HG03342 (cell line): ENCODE data around the gene PLEKHM3.

Source experiments
- ATAC-seq: cut with Tn5 transposase; IDR thresholded peaks from one replicate; pipeline ENCODE4 v1.9.1; 2021; ENCODE audit warnings: mild to moderate bottlenecking, moderate library complexity; ENCODE audit not compliant: unreplicated experiment

The PLEKHM3 gene

DNA sequence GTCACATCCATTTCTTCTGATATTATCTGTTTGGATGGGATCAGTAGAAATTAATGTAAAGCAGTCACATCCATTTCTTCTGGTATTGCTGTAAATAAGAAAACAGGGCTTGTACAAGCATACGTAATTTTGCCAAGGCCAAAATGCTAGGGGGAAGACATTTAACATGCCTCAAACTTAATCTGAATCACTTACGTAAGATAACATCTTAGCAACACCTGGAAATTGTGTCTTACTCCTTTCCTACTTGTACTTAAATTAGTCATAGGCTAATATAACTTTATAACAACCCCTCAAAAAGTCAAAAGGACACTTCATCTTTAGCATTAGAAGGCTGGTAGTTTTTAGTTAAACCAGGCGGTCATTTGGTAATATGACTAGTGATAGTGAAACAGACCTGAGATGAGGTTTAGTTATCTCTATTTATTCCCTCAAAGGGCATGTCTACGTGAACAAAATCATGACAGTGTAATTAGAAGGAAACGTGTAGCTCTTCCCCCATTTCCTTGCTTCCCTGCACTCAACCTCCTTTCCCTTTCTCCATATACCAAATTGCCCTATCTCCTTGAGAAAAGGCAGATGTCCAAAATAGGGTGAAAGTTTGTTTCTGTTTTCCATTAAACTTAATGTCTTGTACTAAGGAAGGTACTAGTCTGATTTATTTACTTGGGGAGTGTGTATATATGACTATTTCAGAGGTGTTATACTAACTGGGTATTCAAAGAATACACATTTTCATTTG, 156.3 kb downstream of the PLEKHM3 start:
- ATAC-seq = no peak

GRCh38 chr2:207867905-207868304, 157.4 kb downstream of the PLEKHM3 start:
- no peak for ATAC-seq

DNA sequence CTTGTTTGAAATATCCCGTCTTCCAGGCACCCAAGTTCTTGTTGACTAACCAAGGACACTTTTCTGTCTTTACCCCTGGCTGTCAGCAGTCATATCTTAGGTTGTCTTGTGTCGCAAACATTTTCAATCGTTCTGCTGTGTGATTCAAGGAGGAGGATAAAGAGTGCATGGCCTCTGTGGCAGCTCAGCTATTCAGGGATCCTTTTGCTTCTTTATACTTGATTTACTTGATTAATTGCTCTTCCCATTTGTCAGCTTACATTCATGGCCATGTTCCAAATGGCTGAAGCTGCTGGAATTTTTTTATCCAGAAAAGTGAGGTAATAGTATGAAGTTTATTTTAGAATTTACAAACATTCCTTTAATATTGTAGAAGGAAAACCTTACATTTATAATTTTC, 158.3 kb downstream of the PLEKHM3 start:
- ATAC-seq = no peak

- no peak for ATAC-seq
Measured at GRCh38 chr2:207865210-207865609, 160.1 kb downstream of the PLEKHM3 start.

DNA sequence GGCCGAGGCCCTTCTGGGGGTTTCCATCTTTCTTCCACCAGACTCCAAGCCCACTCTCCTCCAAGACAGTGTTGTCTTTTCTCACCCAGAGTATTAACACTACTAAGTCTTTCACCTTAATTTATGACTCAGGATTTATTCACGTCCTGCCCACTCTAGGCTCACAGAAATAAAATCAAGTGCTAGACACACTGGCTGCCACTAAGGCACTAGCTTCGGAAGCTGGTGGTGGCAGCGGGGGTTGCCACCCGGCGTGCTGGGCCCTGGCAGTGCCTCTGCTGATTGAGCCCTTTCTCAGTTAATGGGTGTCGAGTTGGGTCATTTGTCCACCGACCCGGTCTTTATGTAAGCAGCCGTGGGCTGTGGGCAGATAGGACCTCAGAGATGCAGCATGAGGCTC, 162.0 kb downstream of the PLEKHM3 start:
- ATAC-seq = no peak

DNA sequence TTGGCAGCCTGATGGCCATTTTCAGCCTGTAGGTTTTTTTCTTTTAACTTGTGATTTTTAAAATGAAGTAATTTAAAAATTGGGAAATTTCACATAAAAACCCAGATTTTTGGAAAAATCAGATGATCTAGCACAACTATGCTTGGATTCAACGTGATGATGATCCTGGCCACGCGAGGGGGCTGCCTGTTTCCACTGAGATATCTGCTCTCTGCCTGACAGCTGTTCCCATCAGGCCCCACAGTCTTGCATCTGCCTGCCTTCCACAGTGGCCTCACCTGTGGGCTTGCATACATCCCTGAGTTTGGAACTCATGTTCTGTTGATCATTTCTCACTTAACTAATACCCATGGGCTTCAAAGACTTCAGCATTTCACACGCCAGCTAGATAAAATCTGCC, 163.5 kb downstream of the PLEKHM3 start:
- ATAC-seq = no peak

DNA sequence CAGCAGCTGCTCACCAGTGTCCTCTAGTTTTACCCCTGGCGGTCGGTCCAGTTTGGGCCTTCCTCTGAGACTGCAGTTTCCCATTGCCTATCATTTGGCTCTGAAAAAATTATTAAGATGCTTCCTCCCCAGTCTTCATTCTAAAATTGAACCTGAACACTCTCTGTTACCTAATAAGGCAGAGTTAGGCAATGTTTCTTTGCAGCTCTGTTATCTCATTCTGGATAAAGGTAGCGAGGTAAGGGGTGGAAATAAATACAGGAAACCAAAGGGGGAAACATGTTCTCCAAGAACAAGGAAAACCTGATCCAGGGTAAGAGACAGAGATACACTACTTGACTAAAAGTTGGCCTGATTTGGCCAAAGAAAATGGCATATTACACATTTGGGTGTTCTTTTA, 164.6 kb downstream of the PLEKHM3 start:
- ATAC-seq = no peak

DNA sequence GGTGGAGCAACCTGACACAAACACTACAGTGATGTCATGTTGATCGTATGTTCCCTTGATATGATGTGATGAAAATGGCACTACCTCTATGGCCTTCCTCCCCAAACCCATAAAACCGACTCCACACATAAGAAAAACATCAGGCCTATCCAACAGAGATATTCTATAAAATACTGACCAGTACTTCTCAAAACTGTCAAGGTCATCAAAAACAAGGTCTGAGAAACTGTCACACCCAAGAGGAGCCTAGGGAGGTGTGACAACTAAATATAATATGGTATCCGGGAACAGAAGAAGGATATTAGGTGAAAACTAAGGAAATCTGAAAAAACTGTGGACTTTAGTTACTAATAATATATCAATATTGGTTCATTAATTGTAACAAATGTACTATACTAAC, 169.7 kb downstream of the PLEKHM3 start:
- no peak for ATAC-seq

GRCh38 chr2:207854484-207855440, 170.6 kb downstream of the PLEKHM3 start:
- ATAC-seq = no peak

GRCh38 chr2:207852791-207853190, 172.5 kb downstream of the PLEKHM3 start:
- no peak for ATAC-seq

GRCh38 chr2:207849443-207849842, 175.9 kb downstream of the PLEKHM3 start:
- ATAC-seq = no peak

- no peak for ATAC-seq
Measured at GRCh38 chr2:207848545-207848928, 176.8 kb downstream of the PLEKHM3 start.

DNA sequence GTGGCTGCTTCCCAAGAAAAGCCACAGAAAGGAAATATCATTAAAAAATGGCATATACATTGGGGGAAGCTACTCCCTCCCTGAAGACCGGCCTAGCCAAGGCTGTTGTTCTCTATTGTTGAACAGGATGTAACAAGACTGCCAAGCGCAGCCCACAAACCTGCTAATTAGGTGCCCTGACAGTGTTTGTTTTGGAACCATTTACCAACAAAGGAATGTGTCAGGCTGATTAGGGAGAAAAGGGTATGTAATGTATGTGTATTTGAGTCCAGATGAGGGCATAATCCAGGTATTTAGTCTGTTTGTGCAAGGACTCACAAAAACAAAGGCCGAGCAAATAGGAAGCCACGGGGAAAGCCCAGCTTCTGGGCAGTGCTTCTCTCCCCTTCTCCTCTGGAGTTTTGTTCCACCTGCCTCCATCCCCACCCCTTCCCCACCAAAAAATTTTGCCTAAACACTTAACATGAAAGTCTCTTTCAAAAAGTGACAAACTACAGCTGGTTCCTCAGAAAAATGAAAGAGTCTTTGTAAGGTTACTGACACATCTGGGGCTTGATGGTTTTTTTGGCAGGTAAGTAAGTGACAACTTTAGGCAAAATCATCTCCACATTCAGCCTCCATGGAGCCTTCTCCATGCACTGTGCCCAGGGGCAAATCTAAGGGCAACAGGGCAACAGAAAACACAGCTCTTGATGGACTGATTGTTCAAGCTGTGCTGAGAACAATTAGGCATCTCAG, 177.4 kb downstream of the PLEKHM3 start:
- ATAC-seq = no peak

- no peak for ATAC-seq
Measured at GRCh38 chr2:207847098-207847806, 178.1 kb downstream of the PLEKHM3 start.

DNA sequence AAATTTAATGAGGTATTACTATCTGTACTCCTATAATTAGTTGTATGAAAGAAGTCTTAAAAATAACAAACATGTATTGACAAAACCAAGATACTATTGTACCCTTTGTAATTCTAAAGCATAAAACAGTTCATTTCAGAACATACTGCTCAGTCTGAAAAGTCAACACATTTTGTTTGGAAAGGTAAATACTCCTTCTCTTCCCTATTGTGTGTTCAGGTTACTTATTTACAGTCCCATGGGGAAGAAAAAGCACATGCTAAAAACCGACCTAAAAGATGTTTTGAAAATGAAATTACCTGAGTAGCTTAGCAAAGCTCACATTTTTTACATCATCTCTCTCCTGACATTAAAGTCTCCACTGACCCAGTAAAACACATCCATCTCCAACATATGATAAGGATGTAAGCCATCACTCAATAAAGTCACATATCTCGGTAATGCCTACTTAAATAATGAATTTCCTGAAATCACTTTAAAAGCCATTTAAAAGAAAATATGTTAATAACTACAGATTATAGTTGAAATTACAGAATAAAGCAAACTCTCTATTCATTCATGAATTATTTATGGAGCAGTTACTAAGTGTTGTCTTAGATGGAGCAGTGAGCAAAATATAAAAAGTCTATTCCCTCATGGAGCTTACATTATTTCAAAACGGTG, 180.0 kb downstream of the PLEKHM3 start:
- ATAC-seq = no peak

DNA sequence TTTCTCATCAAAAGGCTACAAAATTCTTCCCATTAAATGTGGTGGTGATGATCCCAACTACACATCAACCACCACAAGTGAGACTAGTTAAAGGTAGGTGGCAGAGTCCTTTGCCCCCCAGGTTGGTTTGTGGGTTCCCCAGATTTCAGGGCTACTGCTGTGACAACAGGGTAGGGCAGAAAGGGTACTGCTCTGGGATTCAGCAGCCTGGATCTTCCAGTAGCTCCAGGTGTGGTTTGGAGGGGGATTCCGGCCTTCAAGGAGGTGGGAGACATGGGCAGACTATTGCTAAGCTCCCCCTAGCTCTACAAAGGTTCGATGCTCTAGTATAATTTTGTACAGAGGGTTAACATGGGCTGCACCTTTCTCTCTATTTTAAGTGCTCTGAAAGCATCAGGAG, 180.7 kb downstream of the PLEKHM3 start:
- ATAC-seq = no peak

GRCh38 chr2:207840101-207840500, 185.2 kb downstream of the PLEKHM3 start:
- no peak for ATAC-seq

- ATAC-seq = no peak
Measured at GRCh38 chr2:207839575-207839974, 185.8 kb downstream of the PLEKHM3 start.

- no peak for ATAC-seq
Measured at GRCh38 chr2:207839028-207839427, 186.3 kb downstream of the PLEKHM3 start.

DNA sequence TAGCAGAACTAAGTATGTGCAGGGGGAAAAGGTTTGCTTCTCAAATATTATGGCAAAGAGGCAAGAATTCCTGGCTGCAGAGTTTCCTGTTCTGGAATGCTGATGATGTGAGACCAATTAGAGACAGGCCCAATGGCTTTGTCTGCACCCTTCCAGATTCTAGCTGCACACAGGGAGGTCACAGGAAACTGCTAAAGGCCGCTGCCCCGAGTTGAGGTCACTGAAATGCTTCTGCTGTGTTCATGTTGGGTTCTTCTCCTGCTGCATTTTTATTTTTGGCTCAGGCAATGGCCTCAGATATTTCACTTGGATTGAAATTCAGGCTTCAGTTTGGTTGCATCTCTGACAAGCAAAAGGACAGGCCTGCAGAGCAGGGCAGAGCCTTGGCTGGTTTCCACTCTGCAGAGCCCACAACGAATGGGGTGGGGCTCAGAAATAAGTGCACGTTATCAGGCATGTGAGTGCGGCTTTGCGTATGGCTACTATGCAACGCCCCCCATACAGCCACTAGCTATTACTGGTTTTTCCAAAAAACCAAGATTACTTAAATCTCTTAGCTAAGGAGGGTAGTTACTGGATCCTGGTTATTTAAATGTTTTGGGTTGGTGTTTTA, 188.7 kb downstream of the PLEKHM3 start:
- ATAC-seq = no peak
